Sciatic nerve (tissue), 2 donors: ENCODE results near the gene DBN1. TPM values are rescaled to one million over a fixed set of nuclear protein-coding genes. Genes with fewer than 3 reads are reported as not detected.

Experiments
- ATAC-seq: fragments of 200-7000 bp; cut with Tn5 transposase; one replicate; pipeline ENCODE4 v1.9.1; 2020; ENCODE audit warnings: mild to moderate bottlenecking, moderate library complexity
- DNase-seq: peaks from one replicate; pipeline ENCODE4 v3.0.0-alpha.2; 2020; ENCODE audit warnings: low spot score
- intact Hi-C: fragments of 100-400 bp; cut with DNase I; formaldehyde crosslinking; loops from one replicate; pipeline ENCODE4 v1.14.2; 2022
- total RNA-seq: library from RNA; stranded (reverse); fragmentation: NEBNext Ultra II Directional; extraction: Animal tissue kit (Norgen Biotek cat#: 25700); gene quantifications from one replicate; pipeline ENCODE4 v1.2.1, GENCODE V29; 2021
- donor health status: DM: no; HTN: no; CAD: no.
- donor health status: DM: no; HTN: no; CAD: no.

Gene DBN1
- total RNA-seq, 1 donor from 2014 or later = 63.5 TPM

DNA sequence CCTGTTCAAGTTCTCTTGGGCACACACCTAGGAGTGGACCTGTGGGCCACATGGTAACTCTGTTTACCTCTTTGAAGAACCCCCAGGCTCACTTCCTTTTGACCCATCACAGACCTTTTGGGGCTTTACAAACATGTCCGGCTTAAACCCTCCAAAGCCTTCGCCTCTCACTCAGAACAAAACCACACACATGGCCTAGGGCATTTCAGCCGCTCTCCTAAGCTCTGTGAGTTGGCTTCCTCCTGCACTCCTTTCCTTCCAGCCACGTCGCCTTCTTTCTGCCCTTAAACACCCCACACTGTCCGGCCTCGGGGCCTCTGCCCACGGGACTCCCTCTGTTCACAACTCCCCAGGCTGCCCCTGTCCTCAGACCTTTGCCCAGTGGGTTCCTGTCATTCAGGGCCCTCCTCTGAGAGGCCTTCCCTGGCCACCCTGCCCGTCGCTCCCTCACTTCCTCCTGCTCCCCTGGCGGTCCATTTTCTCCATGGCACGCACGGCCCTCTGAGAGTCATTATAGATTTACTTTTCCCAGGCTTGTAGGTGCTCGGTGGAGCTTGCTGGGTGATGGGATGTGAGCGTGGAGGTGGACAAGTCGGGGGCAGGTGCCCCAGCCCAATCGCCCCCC, 34.3 kb upstream of the DBN1 start:
- ATAC-seq (no peak), DNase-seq (no peak)
- intact Hi-C loops = no loop called here

GRCh38 chr5:177507165-177507564, 33.7 kb upstream of the DBN1 start:
- no peak for ATAC-seq
- intact Hi-C loops = no loop called here
- DNase-seq = no peak

DNA sequence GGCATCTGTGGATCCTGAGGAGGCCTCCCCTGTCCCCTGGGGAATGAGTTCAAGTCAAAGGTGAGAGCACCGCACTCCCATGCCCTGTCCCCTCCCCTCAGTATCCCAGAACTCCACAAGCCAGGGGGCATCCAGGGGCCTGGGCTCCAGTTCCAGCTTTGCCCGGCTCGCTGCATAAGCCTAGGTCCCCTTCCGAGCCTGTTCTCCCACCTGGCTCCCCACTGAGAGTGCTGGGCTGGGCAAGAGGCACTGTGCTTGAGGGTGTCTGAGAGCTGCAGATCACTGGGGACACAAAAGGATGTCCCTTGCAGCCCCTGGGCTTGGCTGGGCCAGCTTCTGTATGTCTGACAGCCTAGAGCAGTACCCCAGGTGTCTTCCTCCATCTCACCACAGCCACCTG, 31.6 kb upstream of the DBN1 start:
- no peak for ATAC-seq
- DNase-seq = no peak
- intact Hi-C loops = no loop called here

DNA sequence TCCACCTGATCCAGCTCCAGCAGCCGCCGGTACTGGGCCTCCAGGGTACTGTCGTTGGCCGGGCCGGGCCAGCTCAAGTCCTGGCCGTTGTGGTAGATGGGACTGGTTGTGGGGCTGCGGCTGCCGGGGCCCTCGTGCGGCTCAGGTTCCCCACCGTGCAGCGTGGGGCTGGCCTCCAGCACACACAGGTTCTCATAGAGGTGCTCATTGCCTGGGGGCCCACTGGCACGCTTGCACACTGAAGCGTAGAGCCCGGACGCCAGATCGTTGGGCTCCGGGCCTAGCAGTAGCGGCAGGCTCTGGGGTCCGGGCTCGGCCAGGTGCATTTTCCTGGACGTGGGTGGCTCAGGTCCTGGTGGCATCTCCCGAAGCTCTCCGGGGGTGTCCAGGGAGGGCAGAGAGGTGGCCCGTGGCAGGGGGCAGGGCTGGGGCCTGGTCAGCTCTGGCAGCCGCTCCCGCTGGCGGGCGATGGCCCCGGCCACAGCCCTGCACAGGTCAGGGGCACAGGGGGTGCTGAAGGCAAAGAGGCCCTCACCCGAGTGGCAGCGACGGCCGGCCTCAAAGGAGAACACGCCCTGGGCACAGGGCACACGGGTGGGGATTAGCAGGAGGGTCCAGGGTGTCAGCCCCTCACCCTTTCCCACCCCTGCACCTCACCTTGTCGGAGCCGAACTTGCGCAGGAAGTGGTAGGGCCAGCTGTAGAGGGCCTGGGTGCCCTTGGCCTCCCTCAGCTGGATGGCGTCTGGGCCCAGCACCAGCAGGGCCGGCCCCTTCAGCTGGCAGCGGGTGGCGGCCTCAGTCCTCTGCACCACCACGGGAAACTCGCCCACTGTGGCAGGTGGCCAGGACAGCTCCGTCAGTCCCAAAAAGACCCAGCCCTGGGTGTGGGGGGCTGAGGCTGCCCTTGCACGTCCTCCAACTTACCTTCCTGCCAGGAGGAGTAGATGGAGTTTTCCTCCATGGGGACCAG, 30.9 kb upstream of the DBN1 start:
- ATAC-seq (no peak), DNase-seq (no peak)
- intact Hi-C loops = loop anchor here (5.0 kb wide), 1 partner anchor 112 kb away; no protein-coding TSS in a partner anchor

DNA sequence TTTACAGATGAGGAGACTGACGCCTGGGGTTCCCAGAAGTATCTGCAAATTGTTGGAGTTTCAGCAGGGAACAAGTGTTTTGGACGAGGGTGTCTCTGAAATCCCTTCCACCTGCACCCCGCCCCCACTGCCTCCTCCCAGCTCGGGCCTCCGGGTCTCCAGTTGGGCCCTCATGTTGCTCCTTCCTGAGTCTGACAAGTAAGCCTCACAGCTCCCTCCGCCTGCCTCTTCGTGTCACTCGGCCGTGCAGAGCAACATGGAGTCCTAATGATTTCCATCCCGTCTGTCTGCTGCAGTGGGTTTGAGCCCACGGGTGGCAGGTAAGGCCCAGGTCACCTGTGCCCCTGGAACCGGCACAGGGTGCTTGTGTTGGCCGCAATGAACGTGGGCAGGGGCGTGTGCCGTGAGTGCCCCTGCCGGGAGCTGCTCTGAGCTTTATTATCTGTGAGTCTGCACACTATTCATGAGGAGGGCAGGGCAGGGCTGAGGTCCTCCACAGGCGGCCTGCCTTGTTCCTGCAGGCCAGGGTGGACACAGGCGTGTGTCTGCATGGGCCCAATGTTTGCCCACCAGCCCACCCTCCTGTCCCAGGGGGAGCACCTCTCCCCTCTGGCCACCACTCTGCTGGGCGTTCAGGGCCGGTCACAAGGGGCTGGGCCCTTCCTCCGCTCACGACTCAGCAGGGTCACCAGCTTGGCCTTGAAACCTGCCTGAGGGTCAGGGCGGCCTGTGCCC, 30.1 kb upstream of the DBN1 start:
- ATAC-seq = no peak
- no peak for DNase-seq
- intact Hi-C loops = loop anchor here (5.0 kb wide), 1 partner anchor 111 kb away; no protein-coding TSS in a partner anchor

GRCh38 chr5:177502886-177503285, 29.5 kb upstream of the DBN1 start:
- intact Hi-C loops = loop anchor here (5.0 kb wide), 1 partner anchor 111 kb away; no protein-coding TSS in a partner anchor
- ATAC-seq (no peak), DNase-seq (no peak)

GRCh38 chr5:177501874-177502678, 28.6 kb upstream of the DBN1 start:
- ATAC-seq = no peak
- intact Hi-C loops = loop anchor here (5.0 kb wide), 1 partner anchor 110 kb away; no protein-coding TSS in a partner anchor
- no peak for DNase-seq

GRCh38 chr5:177500685-177501522, 27.5 kb upstream of the DBN1 start:
- ATAC-seq (peak; percentile 66), DNase-seq (peak; percentile 97)
- intact Hi-C loops = loop anchor here (5.0 kb wide), 1 partner anchor 109 kb away; no protein-coding TSS in a partner anchor

DNA sequence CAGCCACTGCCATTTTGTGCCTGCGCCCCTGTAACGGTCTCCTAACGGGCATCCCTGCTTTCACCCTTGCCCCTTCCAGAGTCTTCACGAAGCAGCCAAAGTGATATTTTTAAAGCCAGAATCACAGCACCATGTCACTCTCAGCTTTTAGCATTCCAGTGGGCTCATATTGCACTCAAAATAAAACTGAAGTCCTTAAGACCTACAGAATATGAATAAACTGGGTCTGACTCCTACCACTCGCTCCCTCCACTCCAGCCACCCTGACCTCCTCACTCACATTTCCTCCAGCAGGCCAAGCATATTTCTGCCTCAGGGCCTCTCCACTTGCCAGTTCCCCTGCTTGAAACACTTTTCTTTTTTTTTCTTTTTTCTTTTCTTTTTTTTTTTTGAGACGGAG, 26.4 kb upstream of the DBN1 start:
- ATAC-seq = no peak
- DNase-seq = no peak
- intact Hi-C loops = loop anchor here (5.0 kb wide), 1 partner anchor 108 kb away; no protein-coding TSS in a partner anchor

DNA sequence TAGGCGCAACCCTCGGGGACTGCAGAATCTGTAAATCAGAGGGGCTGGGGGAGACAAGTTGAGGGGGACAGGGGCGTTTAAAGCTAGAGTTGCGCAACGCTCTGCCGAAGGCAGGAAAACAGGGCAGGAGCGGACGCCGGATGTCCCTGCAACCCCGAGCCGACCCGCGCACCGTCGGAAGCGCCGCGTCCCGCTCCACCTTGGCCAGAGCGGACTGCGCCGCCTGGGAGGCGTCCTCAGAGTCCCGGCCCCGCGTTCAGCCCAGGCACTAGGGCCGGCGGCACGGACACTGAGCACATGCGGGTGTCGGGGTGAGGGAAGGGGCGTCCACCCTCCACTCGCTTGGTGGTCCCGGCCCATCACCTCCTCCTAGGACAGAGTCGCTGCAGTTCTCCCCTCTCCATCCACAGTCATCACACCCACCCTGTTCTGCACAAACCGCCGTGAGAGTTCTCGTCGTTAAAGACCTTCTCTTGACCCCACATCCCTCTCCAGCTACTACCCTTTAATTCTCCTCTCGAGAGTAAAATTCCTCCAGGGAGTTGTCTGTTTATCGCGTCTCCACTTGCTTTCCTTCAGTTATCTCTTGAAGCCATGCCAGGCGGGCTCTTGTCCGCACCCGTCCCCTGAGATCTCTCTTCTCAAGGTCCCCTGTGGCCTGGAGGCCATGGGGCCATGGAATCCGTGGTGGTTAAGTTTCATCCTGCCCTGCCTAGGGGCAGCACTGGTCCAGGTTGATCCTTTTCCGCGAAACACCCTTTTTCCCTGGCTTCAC, 24.8 kb upstream of the DBN1 start:
- ATAC-seq = peak; percentile 25
- peak; percentile 82 for DNase-seq
- intact Hi-C loops = no loop called here

- peak; percentile 89 for ATAC-seq
- intact Hi-C loops = no loop called here
- peak; percentile 98 for DNase-seq
Observed at GRCh38 chr5:177497292-177498012, 24.0 kb upstream of the DBN1 start, which contains the start of gene PDLIM7. PDLIM7 (minus strand) TSS chr5:177497604; CDS start chr5:177496512, 1,092 bp downstream.

DNA sequence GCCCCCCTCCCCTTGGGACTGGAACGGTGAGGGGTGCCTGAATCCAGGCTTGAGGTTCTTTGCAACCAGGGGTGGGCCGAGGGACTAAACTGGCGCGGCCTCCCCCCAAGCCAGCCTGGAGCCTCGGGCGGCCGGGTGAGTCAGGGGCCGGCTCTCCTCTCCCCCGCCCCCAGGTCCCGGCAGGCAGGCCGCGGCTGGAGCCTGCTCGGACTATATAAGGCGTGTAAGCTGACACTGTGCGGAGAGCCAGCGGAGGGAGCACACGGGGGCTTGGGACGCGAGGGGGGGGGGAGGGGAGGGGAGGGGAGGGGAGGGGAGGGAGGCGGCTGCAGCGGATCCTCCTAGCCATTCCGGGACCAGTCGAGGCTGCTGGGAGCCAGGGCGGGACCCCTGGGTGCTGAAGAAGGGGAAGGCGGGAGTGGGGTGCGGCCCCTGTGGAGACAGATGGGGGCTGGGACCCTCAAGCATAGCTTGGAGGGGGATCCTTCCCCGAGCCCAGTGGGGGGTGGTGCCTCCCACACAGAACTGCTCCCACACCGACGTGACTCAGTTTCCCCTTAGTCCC, 23.4 kb upstream of the DBN1 start:
- peak; percentile 86 for DNase-seq
- intact Hi-C loops = no loop called here

GRCh38 chr5:177496070-177496726, 22.8 kb upstream of the DBN1 start:
- ATAC-seq = no peak
- intact Hi-C loops = no loop called here

More for the DNA sequence above, 23.4 kb upstream of the DBN1 start:
- peak; percentile 25 for ATAC-seq

DNA sequence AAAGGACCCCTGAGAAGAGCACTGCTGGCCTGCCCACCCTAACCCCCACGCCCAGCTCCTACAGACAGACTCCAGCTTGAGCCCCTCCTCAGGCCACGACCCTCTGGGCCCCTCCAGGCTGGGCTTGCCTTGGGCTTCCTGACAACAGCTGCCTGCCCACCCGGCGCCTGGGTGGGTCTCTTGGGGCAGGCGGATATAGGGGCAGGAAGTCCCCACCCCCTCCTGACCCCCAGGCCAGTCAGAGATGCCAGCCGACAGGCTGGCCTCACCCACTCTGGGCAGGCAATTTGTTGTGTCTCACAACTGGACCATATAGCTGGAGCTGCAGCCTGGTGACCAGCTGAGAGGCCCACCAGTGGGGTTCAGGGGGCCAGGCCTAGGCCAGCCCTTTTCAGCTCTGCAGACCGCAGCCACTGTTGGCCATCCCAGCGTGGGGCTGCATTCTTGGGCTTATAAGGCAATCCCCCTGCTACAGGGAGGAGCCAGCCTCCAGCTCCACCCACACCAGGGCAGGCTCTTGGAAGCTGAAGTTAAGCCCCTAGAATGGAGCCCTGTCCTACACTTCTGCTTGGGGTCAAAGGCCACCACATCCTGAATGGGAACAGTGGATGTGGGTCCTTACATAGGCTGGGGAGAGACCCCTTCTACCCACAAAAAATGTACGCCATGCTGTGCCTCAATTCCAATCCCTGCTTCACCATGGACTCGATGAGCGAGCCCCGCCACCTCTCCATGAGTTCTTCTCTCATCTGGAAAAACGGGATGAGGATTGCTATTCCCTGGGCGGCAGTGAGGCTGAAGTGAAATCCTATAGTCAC, 22.0 kb upstream of the DBN1 start:
- DNase-seq (peak; percentile 84), ATAC-seq (peak; percentile 52)
- intact Hi-C loops = no loop called here

More at GRCh38 chr5:177496070-177496726, 22.8 kb upstream of the DBN1 start:
- DNase-seq = no peak
